ENCODE measurements around the gene ARL6IP4. TPM values are rescaled to one million over a fixed set of nuclear protein-coding genes. Genes with fewer than 3 reads are reported as not detected.

The ARL6IP4 gene
- total RNA-seq, 4 donors from 2014 or later, result 129 to 188 (median 167) TPM

- H3K4me3 ChIP-seq (ENCODE audit: low read depth, poor library complexity, severe bottlenecking), result no peak overlapping the region
- intact Hi-C loops (cut with DNase I; ENCODE audit: low total_unique reads), result no loop called here
- DNase-seq (ENCODE audit: low spot score in 2 of 2), result no peak
- WGBS, 2 donors, result 88 to 94% methylated on average over 7 of the region's 7 CpGs
- TF ChIP-seq CTCF (IDR thresholded peaks at IDR 0.05), result no peak
- TF ChIP-seq POLR2A (IDR thresholded peaks at IDR 0.05), result no peak
Observed at GRCh38 chr12:123028475-123028874, 48.0 kb downstream of the ARL6IP4 start.

- DNase-seq (ENCODE audit: low spot score in 2 of 2), result no peak
- TF ChIP-seq POLR2A (IDR thresholded peaks at IDR 0.05) (no peak), CTCF (IDR thresholded peaks at IDR 0.05) (no peak)
- intact Hi-C loops (cut with DNase I; ENCODE audit: low total_unique reads), result no loop called here
- no peak overlapping the region for H3K4me3 ChIP-seq (ENCODE audit: low read depth, poor library complexity, severe bottlenecking)
Observed at GRCh38 chr12:123029550-123029949, 49.1 kb downstream of the ARL6IP4 start.

GRCh38 chr12:123030686-123031085 lies 50.2 kb downstream of the ARL6IP4 start:
- 55 to 68% methylated on average over 1 of the region's 1 CpG for WGBS, 2 donors
- no peak for TF ChIP-seq POLR2A (IDR thresholded peaks at IDR 0.05)
- H3K4me3 ChIP-seq (ENCODE audit: low read depth, poor library complexity, severe bottlenecking), result no peak overlapping the region
- no peak for DNase-seq (ENCODE audit: low spot score in 2 of 2)
- intact Hi-C loops (cut with DNase I; ENCODE audit: low total_unique reads), result no loop called here

- WGBS, 2 donors, result 85 to 87% methylated on average over 9 to 10 of the region's 10 CpGs
- TF ChIP-seq CTCF (IDR thresholded peaks at IDR 0.05) (no peak), POLR2A (IDR thresholded peaks at IDR 0.05) (no peak)
- H3K4me3 ChIP-seq (ENCODE audit: low read depth, poor library complexity, severe bottlenecking), result no peak overlapping the region
- no peak for DNase-seq (ENCODE audit: low spot score in 2 of 2)
- intact Hi-C loops (cut with DNase I; ENCODE audit: low total_unique reads), result no loop called here
Observed at GRCh38 chr12:123031171-123031845, 50.8 kb downstream of the ARL6IP4 start.

Small RNA genes lying within 50 kb of the gene (microRNA-seq; reads per million reads assigned to microRNA genes)
- gene MIR4304 (ENCODE audit: borderline number of aligned reads in 1 of 2, borderline replicate concordance in 2 of 2), result 0 reads per million in 2 donors

Other genes starting within 250 kb of the ARL6IP4 start
- under 1 TPM; 0.15 to 0.39 (median 0.18) TPM for gene HCAR1, start 249.8 kb upstream of the ARL6IP4 start, total RNA-seq
- 10 to 100 TPM; 22.1 to 30.4 (median 24.2) TPM for gene DENR, start 227.9 kb upstream of the ARL6IP4 start, total RNA-seq
- gene CCDC62, start 206.1 kb upstream of the ARL6IP4 start, total RNA-seq, result under 1 TPM; 0.12 to 0.99 (median 0.85) TPM
- 100 to 1,000 TPM; 188 to 342 (median 248) TPM for gene HIP1R, start 145.2 kb upstream of the ARL6IP4 start, total RNA-seq
- 10 to 100 TPM; 27.7 to 47.8 (median 42.3) TPM for gene VPS37B, start 84.6 kb upstream of the ARL6IP4 start, total RNA-seq
- 10 to 100 TPM in 1 of 4 donors, 1 to 10 TPM in 3; 3.4 to 10.2 (median 7.2) TPM for gene ABCB9, start 14.2 kb upstream of the ARL6IP4 start, total RNA-seq
- 10 to 100 TPM in 3 of 4 donors, 1 to 10 TPM in 1; 6.6 to 14.1 (median 13.0) TPM for gene OGFOD2, start 5.4 kb upstream of the ARL6IP4 start, total RNA-seq
- 1 to 10 TPM; 3.2 to 6.5 (median 4.2) TPM for gene PITPNM2, start 170.4 kb downstream of the ARL6IP4 start, total RNA-seq

Data from lower leg skin (tissue), 4 donors.